Measurements from ENCODE around the gene SP140L. TPM values are rescaled to one million over a fixed set of nuclear protein-coding genes. Genes with fewer than 3 reads are reported as not detected.
A peak's percentile ranks its signal among the peaks of the same experiment; 100 is the strongest.
"Not testable (repeated sequence)": the region's sequence is repeated elsewhere in the genome, so short reads cannot be mapped to it uniquely, and the experiment has no call there.

Gene SP140L
- total RNA-seq, 1 donor from 2014 or later, result 2.2 TPM

- peaks cover 4% of the 10 kb centered on the region for H3K9me3 Mint-ChIP-seq
- no peak overlapping the region for H3K27ac Mint-ChIP-seq (ENCODE audit: unreplicated experiment)
- H3K27me3 Mint-ChIP-seq (ENCODE audit: low read depth), result peaks cover 6% of the 10 kb centered on the region
- no peak overlapping the region for H3K4me3 Mint-ChIP-seq
- H3K4me1 Mint-ChIP-seq, result no peaks in the 10 kb centered on the region
- no peaks in the 10 kb centered on the region for H3K36me3 Mint-ChIP-seq (ENCODE audit: low read depth)
- TF ChIP-seq CTCF (conservative IDR thresholded peaks at IDR 0.05), result no peak
- DNase-seq (ENCODE audit: low read depth, low spot score), result no peak
Measured at GRCh38 chr2:230362030-230362691, 35.2 kb downstream of the SP140L start.

GRCh38 chr2:230382108-230382507, 55.1 kb downstream of the SP140L start:
- Mint-ChIP-seq H3K36me3 (ENCODE audit: low read depth) (peaks cover 2% of the 10 kb centered on the region), H3K4me1 (no peaks in the 10 kb centered on the region), H3K9me3 (peaks cover 2% of the 10 kb centered on the region), H3K27me3 (ENCODE audit: low read depth) (no peaks in the 10 kb centered on the region), H3K27ac (ENCODE audit: unreplicated experiment) (peak overlapping the region; percentile 45), H3K4me3 (no peak overlapping the region)
- DNase-seq (ENCODE audit: low read depth, low spot score), result no peak
- no peak for TF ChIP-seq CTCF (conservative IDR thresholded peaks at IDR 0.05)

- peaks cover 2% of the 10 kb centered on the region for H3K9me3 Mint-ChIP-seq
- no peak overlapping the region for H3K4me3 Mint-ChIP-seq
- no peaks in the 10 kb centered on the region for H3K4me1 Mint-ChIP-seq
- no peaks in the 10 kb centered on the region for H3K27me3 Mint-ChIP-seq (ENCODE audit: low read depth)
- DNase-seq (ENCODE audit: low read depth, low spot score), result no peak
- H3K36me3 Mint-ChIP-seq (ENCODE audit: low read depth), result peaks cover 2% of the 10 kb centered on the region
- no peak overlapping the region for H3K27ac Mint-ChIP-seq (ENCODE audit: unreplicated experiment)
- no peak for TF ChIP-seq CTCF (conservative IDR thresholded peaks at IDR 0.05)
Measured at GRCh38 chr2:230383453-230383852, 56.5 kb downstream of the SP140L start.

DNA sequence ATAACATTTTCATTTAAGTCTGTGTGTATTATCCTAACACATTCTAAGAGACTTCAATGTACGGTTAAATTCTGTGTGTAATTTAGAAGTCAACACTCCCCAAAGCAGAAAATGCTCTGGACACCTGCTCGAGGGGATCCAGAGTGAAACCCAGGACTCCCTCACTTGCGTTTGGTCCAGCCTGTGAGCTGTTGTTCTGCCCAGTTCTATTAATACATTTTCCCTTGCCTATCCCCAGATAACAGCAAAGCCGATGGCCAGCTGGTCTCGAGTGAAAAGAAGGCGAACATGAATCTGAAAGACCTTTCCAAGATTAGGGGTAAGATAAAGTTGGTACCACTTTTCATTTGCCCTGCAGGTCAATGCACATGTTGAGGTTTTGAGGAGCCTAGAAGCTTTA, 58.0 kb downstream of the SP140L start:
- TF ChIP-seq CTCF (conservative IDR thresholded peaks at IDR 0.05), result no peak
- Mint-ChIP-seq H3K4me1 (no peaks in the 10 kb centered on the region), H3K4me3 (no peak overlapping the region), H3K27me3 (ENCODE audit: low read depth) (no peaks in the 10 kb centered on the region), H3K9me3 (peaks cover 2% of the 10 kb centered on the region), H3K27ac (ENCODE audit: unreplicated experiment) (no peak overlapping the region), H3K36me3 (ENCODE audit: low read depth) (peaks cover 2% of the 10 kb centered on the region)
- no peak for DNase-seq (ENCODE audit: low read depth, low spot score)

- Mint-ChIP-seq H3K4me1 (no peaks in the 10 kb centered on the region), H3K27ac (ENCODE audit: unreplicated experiment) (no peak overlapping the region), H3K9me3 (no peaks in the 10 kb centered on the region), H3K27me3 (ENCODE audit: low read depth) (peaks cover 3% of the 10 kb centered on the region), H3K36me3 (ENCODE audit: low read depth) (no peaks in the 10 kb centered on the region), H3K4me3 (no peak overlapping the region)
- no peak for TF ChIP-seq CTCF (conservative IDR thresholded peaks at IDR 0.05)
- DNase-seq (ENCODE audit: low read depth, low spot score), result no peak
Measured at GRCh38 chr2:230394301-230394700, 67.3 kb downstream of the SP140L start.

GRCh38 chr2:230398698-230399097, 71.7 kb downstream of the SP140L start:
- not testable (repeated sequence) for H3K36me3 Mint-ChIP-seq (ENCODE audit: low read depth)

More at GRCh38 chr2:230398698-230399097, 71.7 kb downstream of the SP140L start:
- H3K9me3 Mint-ChIP-seq; H3K27me3 Mint-ChIP-seq (ENCODE audit: low read depth); DNase-seq (ENCODE audit: low read depth, low spot score); H3K4me1 Mint-ChIP-seq; H3K27ac Mint-ChIP-seq (ENCODE audit: unreplicated experiment); H3K4me3 Mint-ChIP-seq: not testable (repeated sequence)
